Measurements from ENCODE around the gene RAD17. TPM values are rescaled to one million over a fixed set of nuclear protein-coding genes. Genes with fewer than 3 reads are reported as not detected.

The RAD17 gene
- total and polyA plus RNA-seq, 2 donors (not counting 3 experiments of a cell fraction or from before 2014, with no cell fraction given) = 10.1 to 18.4 TPM

GRCh38 chr5:69350664-69351063, 19.0 kb upstream of the RAD17 start:
- Histone ChIP-seq H3K4me3 (replicated peaks in 1 of 3; ENCODE audit: insufficient read depth in 1 of 3, low read depth in 1 of 3, low read length in 3 of 3) (no peak overlapping the region), H3K36me3 (ENCODE audit: control insufficient read depth in 2 of 2, extremely low read depth in 1 of 2, insufficient read depth in 2 of 2, low read length in 2 of 2) (peaks cover 0 to 4% of the 10 kb centered on the region in 2 experiments), H4K20me1 (replicated peaks; ENCODE audit: control insufficient read depth, extremely low read depth, insufficient read depth, low read length) (no peaks in the 10 kb centered on the region), H3K9me1 (replicated peaks; ENCODE audit: control insufficient read depth, extremely low read depth, insufficient read depth, low read length) (no peaks in the 10 kb centered on the region), H3K9me3 (replicated peaks; ENCODE audit: control insufficient read depth, insufficient read depth, low read length) (no peaks in the 10 kb centered on the region), H3K4me1 (ENCODE audit: control insufficient read depth, extremely low read depth, insufficient read depth, low read length) (no peaks in the 10 kb centered on the region), H3K9ac (replicated peaks; ENCODE audit: extremely low read depth, insufficient read depth, low read length) (no peak overlapping the region), H3K79me2 (ENCODE audit: control insufficient read depth, insufficient read depth, low read length) (no peaks in the 10 kb centered on the region), H3K27me3 (ENCODE audit: control insufficient read depth in 2 of 2, insufficient read depth in 2 of 2, low read length in 2 of 2) (no peaks in the 10 kb centered on the region), H3K4me2 (ENCODE audit: insufficient read depth, low read length) (no peak overlapping the region), H2AFZ (ENCODE audit: low read depth, low read length) (no peak overlapping the region), H3K27ac (ENCODE audit: insufficient read depth, low read depth, low read length) (no peak overlapping the region)
- CTCF ChIA-PET = no interaction called here
- BruUV-seq (replicated peaks) = no TSS peak
- POLR2A ChIA-PET = no interaction called here
- dilution Hi-C loops (cut with MboI; ENCODE audit: extremely low pct_ligation_motif_present, low sequenced_read_pairs) (no loop called here), intact Hi-C loops (cut with micrococcal nuclease) (no loop called here)
- FAIRE-seq (no peak), DNase-seq (ENCODE audit: low read depth, low spot score) (no peak)
- TF ChIP-seq MAX (IDR thresholded peaks at IDR 0.05; ENCODE audit: insufficient read depth, insufficient read length) (no peak), FOS (IDR thresholded peaks at IDR 0.05; ENCODE audit: borderline replicate concordance, insufficient read depth, low read length) (no peak), CTCF (IDR thresholded peaks at IDR 0.05; ENCODE audit: extremely low read depth in 1 of 2, insufficient read depth in 1 of 2, low read depth in 1 of 2, low read length in 2 of 2) (no peak), MYC (IDR thresholded peaks at IDR 0.05; ENCODE audit: low read depth, low read length) (no peak), POLR2AphosphoS5 (IDR thresholded peaks at IDR 0.05; ENCODE audit: insufficient read depth, low read depth, low read length) (no peak)

- Histone ChIP-seq H3K79me2 (ENCODE audit: control insufficient read depth, insufficient read depth, low read length) (peaks cover 27% of the 10 kb centered on the region), H3K9me1 (replicated peaks; ENCODE audit: control insufficient read depth, extremely low read depth, insufficient read depth, low read length) (no peaks in the 10 kb centered on the region), H3K27me3 (ENCODE audit: control insufficient read depth in 2 of 2, insufficient read depth in 2 of 2, low read length in 2 of 2) (no peaks in the 10 kb centered on the region), H3K4me1 (ENCODE audit: control insufficient read depth, extremely low read depth, insufficient read depth, low read length) (no peaks in the 10 kb centered on the region), H3K36me3 (ENCODE audit: control insufficient read depth in 2 of 2, extremely low read depth in 1 of 2, insufficient read depth in 2 of 2, low read length in 2 of 2) (peaks cover 0 to under 1% of the 10 kb centered on the region in 2 experiments), H3K9ac (replicated peaks; ENCODE audit: extremely low read depth, insufficient read depth, low read length) (no peak overlapping the region), H3K27ac (ENCODE audit: insufficient read depth, low read depth, low read length) (no peak overlapping the region), H3K4me2 (ENCODE audit: insufficient read depth, low read length) (no peak overlapping the region), H2AFZ (ENCODE audit: low read depth, low read length) (no peak overlapping the region), H4K20me1 (replicated peaks; ENCODE audit: control insufficient read depth, extremely low read depth, insufficient read depth, low read length) (no peaks in the 10 kb centered on the region), H3K9me3 (replicated peaks; ENCODE audit: control insufficient read depth, insufficient read depth, low read length) (no peaks in the 10 kb centered on the region), H3K4me3 (replicated peaks in 1 of 3; ENCODE audit: insufficient read depth in 1 of 3, low read depth in 1 of 3, low read length in 3 of 3) (no peak overlapping the region)
- POLR2A ChIA-PET = no interaction called here
- dilution Hi-C loops (cut with MboI; ENCODE audit: extremely low pct_ligation_motif_present, low sequenced_read_pairs) (no loop called here), intact Hi-C loops (cut with micrococcal nuclease) (no loop called here)
- CTCF ChIA-PET = no interaction called here
- BruUV-seq (replicated peaks) = no TSS peak
- DNase-seq (ENCODE audit: low read depth, low spot score) (no peak), FAIRE-seq (no peak)
- TF ChIP-seq EZH2 (IDR thresholded peaks at IDR 0.05; ENCODE audit: borderline replicate concordance, low read depth, low read length, severe bottlenecking) (no peak), MAX (IDR thresholded peaks at IDR 0.05; ENCODE audit: insufficient read depth, insufficient read length) (no peak), CTCF (IDR thresholded peaks at IDR 0.05; ENCODE audit: extremely low read depth in 1 of 2, insufficient read depth in 1 of 2, low read depth in 1 of 2, low read length in 2 of 2) (no peak), POLR2A (IDR thresholded peaks at IDR 0.05; ENCODE audit: low read depth, low read length) (no peak), JUN (IDR thresholded peaks at IDR 0.05; ENCODE audit: borderline replicate concordance, insufficient read depth, insufficient read length, low read depth) (no peak), FOS (IDR thresholded peaks at IDR 0.05; ENCODE audit: borderline replicate concordance, insufficient read depth, low read length) (no peak), GATA2 (IDR thresholded peaks at IDR 0.05; ENCODE audit: insufficient read depth, insufficient read length, low read depth, low read length) (no peak), MYC (IDR thresholded peaks at IDR 0.05; ENCODE audit: low read depth, low read length) (no peak), POLR2AphosphoS5 (IDR thresholded peaks at IDR 0.05; ENCODE audit: insufficient read depth, low read depth, low read length) (no peak)
These were observed 9.9 kb upstream of the RAD17 start for GRCh38 chr5:69359699-69360098.

All from endothelial cell of umbilical vein (primary cell).